Nephron (organoid): ENCODE data around the gene BLOC1S3.

Experiments used
- H3K27ac Mint-ChIP-seq, 3 experiments: 2 replicates each; pipeline ENCODE4 v1.8.0; 2020; ENCODE audit warnings: mixed read lengths in 3 of 3, mild to moderate bottlenecking in 2 of 3, moderate library complexity in 1 of 3
- H3K27me3 Mint-ChIP-seq: 2 replicates; pipeline ENCODE4 v1.8.0; 2021; ENCODE audit warnings: low read depth, mild to moderate bottlenecking, moderate library complexity, mixed read lengths
- H3K36me3 Mint-ChIP-seq: 2 replicates; pipeline ENCODE4 v1.8.0; 2020; ENCODE audit warnings: low read depth, mixed read lengths
- H3K4me1 Mint-ChIP-seq: 2 replicates; pipeline ENCODE4 v1.8.0; 2020; ENCODE audit warnings: mixed read lengths
- H3K4me3 Mint-ChIP-seq, 3 experiments: 2 replicates each; pipeline ENCODE4 v1.8.0; 2020; ENCODE audit warnings: mild to moderate bottlenecking in 3 of 3, mixed read lengths in 3 of 3, moderate library complexity in 2 of 3
- H3K9me3 Mint-ChIP-seq: 2 replicates; pipeline ENCODE4 v1.8.0; 2020; ENCODE audit warnings: mixed read lengths
- CTCF ChIP-seq, 3 experiments: fragments of 200-600 bp; sonication (generic); IDR thresholded peaks; one replicate each; pipeline ENCODE4 v1.5.0; 2021; ENCODE audit warnings: antibody characterized with exemption in 3 of 3; ENCODE audit not compliant: unreplicated experiment in 3 of 3

The BLOC1S3 gene

GRCh38 chr19:45168767-45169351 is 9.7 kb upstream of the BLOC1S3 start:
- TF ChIP-seq CTCF (IDR thresholded peaks at IDR 0.05; ENCODE audit: unreplicated experiment in 3 of 3) = no peak
- Mint-ChIP-seq H3K27ac (no peak overlapping the region), H3K36me3 (no peaks in the 10 kb centered on the region), H3K4me1 (no peaks in the 10 kb centered on the region), H3K27me3 (no peaks in the 10 kb centered on the region), H3K9me3 (no peaks in the 10 kb centered on the region), H3K4me3 (no peak overlapping the region)

- H3K9me3 Mint-ChIP-seq = no peaks in the 10 kb centered on the region
- H3K27ac Mint-ChIP-seq = no peak overlapping the region
- no peak overlapping the region for H3K4me3 Mint-ChIP-seq
- TF ChIP-seq CTCF (IDR thresholded peaks at IDR 0.05; ENCODE audit: unreplicated experiment in 3 of 3) = no peak
- H3K27me3 Mint-ChIP-seq = no peaks in the 10 kb centered on the region
- no peaks in the 10 kb centered on the region for H3K4me1 Mint-ChIP-seq
- H3K36me3 Mint-ChIP-seq = no peaks in the 10 kb centered on the region
Observed at GRCh38 chr19:45169602-45170001, 9.0 kb upstream of the BLOC1S3 start.

GRCh38 chr19:45170146-45171106 is 8.2 kb upstream of the BLOC1S3 start:
- Mint-ChIP-seq H3K27me3 (no peaks in the 10 kb centered on the region), H3K27ac (no peak overlapping the region), H3K9me3 (no peaks in the 10 kb centered on the region), H3K4me3 (no peak overlapping the region), H3K36me3 (no peaks in the 10 kb centered on the region), H3K4me1 (peaks cover 3% of the 10 kb centered on the region)
- TF ChIP-seq CTCF (IDR thresholded peaks at IDR 0.05; ENCODE audit: unreplicated experiment in 3 of 3) = no peak

GRCh38 chr19:45171211-45171623 is 7.4 kb upstream of the BLOC1S3 start:
- H3K27me3 Mint-ChIP-seq = no peaks in the 10 kb centered on the region
- H3K36me3 Mint-ChIP-seq = no peaks in the 10 kb centered on the region
- no peak for TF ChIP-seq CTCF (IDR thresholded peaks at IDR 0.05; ENCODE audit: unreplicated experiment in 3 of 3)
- peaks cover 6% of the 10 kb centered on the region for H3K4me1 Mint-ChIP-seq
- no peaks in the 10 kb centered on the region for H3K9me3 Mint-ChIP-seq
- no peak overlapping the region for H3K27ac Mint-ChIP-seq
- peak overlapping the region in 1 of 3 experiments; percentile 8 for H3K4me3 Mint-ChIP-seq

- H3K4me3 Mint-ChIP-seq = no peak overlapping the region
- no peaks in the 10 kb centered on the region for H3K9me3 Mint-ChIP-seq
- TF ChIP-seq CTCF (IDR thresholded peaks at IDR 0.05; ENCODE audit: unreplicated experiment in 3 of 3) = no peak
Observed at GRCh38 chr19:45172173-45172572, 6.4 kb upstream of the BLOC1S3 start.

More at GRCh38 chr19:45172173-45172572, 6.4 kb upstream of the BLOC1S3 start:
- Mint-ChIP-seq H3K4me1 (peaks cover 6% of the 10 kb centered on the region), H3K27ac (no peak overlapping the region), H3K36me3 (no peaks in the 10 kb centered on the region), H3K27me3 (no peaks in the 10 kb centered on the region)
